Lower leg skin (tissue), 4 donors: Measurements from ENCODE around the gene DUSP19. TPM values are rescaled to one million over a fixed set of nuclear protein-coding genes. Genes with fewer than 3 reads are reported as not detected.

Experiments
- DNase-seq, 2 donors: peaks; one replicate each; pipeline ENCODE4 v3.0.0-alpha.2; 2019; ENCODE audit warnings: low spot score in 2 of 2
- H3K4me3 ChIP-seq: fragments of 200-600 bp; sonication (generic); 2 replicates; pipeline ENCODE4 v1.5.1; 2017; ENCODE audit warnings: mild to moderate bottlenecking, low read depth; ENCODE audit not compliant: poor library complexity, severe bottlenecking
- POLR2A ChIP-seq, 2 donors: fragments of 450-650 bp; IDR thresholded peaks; one replicate each; pipeline ENCODE4 v1.6.1; 2016 to 2017; ENCODE audit warnings: antibody characterized with exemption in 2 of 2, mild to moderate bottlenecking in 1 of 2, moderate library complexity in 1 of 2
- WGBS, 2 donors: methylation state at CpG; one replicate each; pipeline ENCODE4 v1.1.5; 2018; 5-methylcytosine and 5-hydroxymethylcytosine counted together
- intact Hi-C: fragments of 100-400 bp; cut with DNase I; formaldehyde crosslinking; loops from one replicate; pipeline ENCODE4 v1.15.0; 2023; ENCODE audit warnings: low total_unique reads
- total RNA-seq, 4 donors: library from RNA; depleted of rRNA; stranded (reverse); fragments of >200 nt; gene quantifications; one replicate each; pipeline ENCODE4 v1.1.0, GENCODE V29; 2016
- TF ChIP-seq, protein P1 (sequence below), 3 donors: fragments of 450-650 bp; IDR thresholded peaks; one replicate each; pipeline ENCODE4 v1.5.1; 2016; ENCODE audit warnings: antibody characterized with exemption in 3 of 3, mild to moderate bottlenecking in 3 of 3, moderate library complexity in 2 of 3

DUSP19 gene
- total RNA-seq, 4 donors from 2014 or later, result 1.1 to 2.0 (median 1.5) TPM

- TF ChIP-seq POLR2A (IDR thresholded peaks at IDR 0.05), result no peak
- TF ChIP-seq, protein P1, sequence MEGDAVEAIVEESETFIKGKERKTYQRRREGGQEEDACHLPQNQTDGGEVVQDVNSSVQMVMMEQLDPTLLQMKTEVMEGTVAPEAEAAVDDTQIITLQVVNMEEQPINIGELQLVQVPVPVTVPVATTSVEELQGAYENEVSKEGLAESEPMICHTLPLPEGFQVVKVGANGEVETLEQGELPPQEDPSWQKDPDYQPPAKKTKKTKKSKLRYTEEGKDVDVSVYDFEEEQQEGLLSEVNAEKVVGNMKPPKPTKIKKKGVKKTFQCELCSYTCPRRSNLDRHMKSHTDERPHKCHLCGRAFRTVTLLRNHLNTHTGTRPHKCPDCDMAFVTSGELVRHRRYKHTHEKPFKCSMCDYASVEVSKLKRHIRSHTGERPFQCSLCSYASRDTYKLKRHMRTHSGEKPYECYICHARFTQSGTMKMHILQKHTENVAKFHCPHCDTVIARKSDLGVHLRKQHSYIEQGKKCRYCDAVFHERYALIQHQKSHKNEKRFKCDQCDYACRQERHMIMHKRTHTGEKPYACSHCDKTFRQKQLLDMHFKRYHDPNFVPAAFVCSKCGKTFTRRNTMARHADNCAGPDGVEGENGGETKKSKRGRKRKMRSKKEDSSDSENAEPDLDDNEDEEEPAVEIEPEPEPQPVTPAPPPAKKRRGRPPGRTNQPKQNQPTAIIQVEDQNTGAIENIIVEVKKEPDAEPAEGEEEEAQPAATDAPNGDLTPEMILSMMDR (IDR thresholded peaks at IDR 0.05), result no peak
- no peak overlapping the region for H3K4me3 ChIP-seq
- 92 to 93% methylated on average over 2 of the region's 2 CpGs for WGBS, 2 donors
- no peak for DNase-seq
- intact Hi-C loops, result no loop called here
Measured at GRCh38 chr2:183126635-183127034, 48.1 kb downstream of the DUSP19 start.

- WGBS, 2 donors, result 73 to 95% methylated on average over 2 of the region's 2 CpGs
- no peak for DNase-seq
- H3K4me3 ChIP-seq, result no peak overlapping the region
- intact Hi-C loops, result no loop called here
- TF ChIP-seq, protein P1 (IDR thresholded peaks at IDR 0.05), result no peak
Measured at GRCh38 chr2:183134016-183134415, 55.5 kb downstream of the DUSP19 start.

DNA sequence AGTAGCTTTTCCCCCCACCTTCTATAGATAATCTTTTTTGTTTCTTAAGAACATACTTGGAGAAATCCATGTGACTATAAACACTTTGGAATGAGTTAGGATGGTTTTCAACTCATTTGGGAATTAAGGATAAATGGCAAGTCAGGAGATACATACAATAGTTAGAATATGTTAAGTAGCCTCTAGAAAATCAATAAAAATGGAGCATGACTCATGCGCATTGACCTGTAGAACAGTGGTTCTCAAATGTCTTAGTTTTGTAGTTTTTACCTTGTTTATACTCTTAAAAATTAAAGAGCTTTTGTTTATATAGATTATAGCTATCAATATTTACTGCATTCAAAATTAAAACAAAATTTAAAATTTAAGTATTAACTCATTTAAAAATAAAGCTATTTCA, 70.4 kb downstream of the DUSP19 start:
- TF ChIP-seq, protein P1 (IDR thresholded peaks at IDR 0.05), result no peak
- TF ChIP-seq POLR2A (IDR thresholded peaks at IDR 0.05), result no peak
- no peak overlapping the region for H3K4me3 ChIP-seq
- intact Hi-C loops, result no loop called here
- WGBS, 2 donors, result 95 to 97% methylated on average over 1 of the region's 1 CpG
- DNase-seq, result no peak

DNA sequence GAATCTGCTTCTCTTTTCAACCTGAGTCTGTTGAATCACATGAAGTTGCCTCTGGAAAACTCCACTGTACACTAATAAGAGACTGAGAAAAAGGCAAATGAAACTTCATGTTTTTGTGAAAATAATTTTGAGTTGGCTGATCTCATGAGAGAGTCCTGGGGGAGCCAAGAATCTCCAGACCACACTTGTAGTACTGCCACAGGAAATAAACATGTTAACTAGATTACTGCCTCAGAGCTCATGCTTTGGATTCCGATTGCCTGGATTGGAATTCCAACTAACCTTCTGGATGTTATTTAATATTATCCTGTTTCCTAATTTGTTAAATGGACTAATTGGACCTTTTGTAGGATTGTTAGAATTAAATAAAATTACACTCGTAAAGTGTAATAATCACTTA, 70.9 kb downstream of the DUSP19 start:
- no peak for TF ChIP-seq POLR2A (IDR thresholded peaks at IDR 0.05)
- TF ChIP-seq, protein P1 (IDR thresholded peaks at IDR 0.05), result no peak
- no peak overlapping the region for H3K4me3 ChIP-seq
- DNase-seq, result no peak
- 69 to 73% methylated on average over 2 of the region's 2 CpGs for WGBS, 2 donors
- intact Hi-C loops, result no loop called here

Other genes starting within 250 kb of the DUSP19 start
- 10 to 100 TPM in 2 of 4 donors, 1 to 10 TPM in 2; 1.6 to 20.4 (median 12.0) TPM for gene FRZB, start 212.1 kb upstream of the DUSP19 start, total RNA-seq
- 100 to 1,000 TPM in 2 of 4 donors, 10 to 100 TPM in 2; 88.3 to 160 (median 122) TPM for gene NCKAP1, start 40.3 kb upstream of the DUSP19 start, total RNA-seq
- gene NUP35, start 45.7 kb downstream of the DUSP19 start, total RNA-seq, result 10 to 100 TPM; 15.6 to 21.8 (median 19.8) TPM